SH-SY5Y (cell line): ENCODE measurements around the gene SLC6A11.

ENCODE experiments used
- GATA2 ChIP-seq: IDR thresholded peaks from 2 replicates; pipeline ENCODE4 v1.6.1; 2011; ENCODE audit warnings: mild to moderate bottlenecking, low read depth, low read length
- GATA3 ChIP-seq: IDR thresholded peaks from 2 replicates; pipeline ENCODE4 v1.6.1; 2011; ENCODE audit warnings: low read depth, mild to moderate bottlenecking, low read length, moderate library complexity

- TF ChIP-seq GATA2 (no peak), GATA3 (no peak)
Observed at GRCh38 chr3:10870296-10870695, 54.3 kb downstream of the SLC6A11 start.
